Measurements from ENCODE around the gene EYA4.
"Not testable (repeated sequence)": the region's sequence is repeated elsewhere in the genome, so short reads cannot be mapped to it uniquely, and the experiment has no call there.

The EYA4 gene

DNA sequence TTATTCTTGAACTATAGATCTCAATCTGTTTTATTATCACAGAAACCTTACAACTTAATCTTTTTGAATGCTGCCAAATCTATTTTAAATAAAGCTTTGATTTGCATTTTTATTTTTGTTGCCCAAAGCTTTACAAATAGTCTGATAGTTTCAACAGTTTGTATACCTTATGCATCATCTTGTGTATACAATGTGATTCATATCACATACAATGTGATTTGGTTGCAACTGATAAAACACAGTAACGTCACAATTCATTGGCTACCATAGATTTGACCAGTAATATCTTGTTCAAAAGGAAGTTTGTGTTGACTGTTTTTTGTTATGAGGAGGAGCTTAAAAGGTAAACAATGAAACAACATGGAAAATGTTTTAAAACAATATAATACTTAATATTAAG lies 110.9 kb downstream of the EYA4 start:
- no peak for DNase-seq

DNA sequence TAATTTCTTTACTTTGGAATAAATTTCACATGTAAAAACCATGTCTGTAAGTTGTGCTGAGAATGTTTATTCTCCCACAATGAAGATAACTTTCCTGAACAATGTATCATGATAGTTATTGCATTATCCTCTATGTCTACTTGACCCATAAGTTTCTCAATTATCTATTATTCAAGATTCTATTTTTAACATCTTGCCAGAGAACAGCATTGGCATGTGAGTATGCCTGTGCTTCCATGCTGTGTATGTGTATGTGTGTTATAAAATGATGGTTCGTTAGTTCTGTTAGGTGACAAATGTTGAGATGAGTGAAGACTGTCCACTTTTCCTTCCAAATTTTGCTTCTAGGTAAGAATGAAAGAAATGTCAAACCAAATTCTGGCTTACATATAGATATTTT lies 111.9 kb downstream of the EYA4 start:
- no peak for DNase-seq

DNA sequence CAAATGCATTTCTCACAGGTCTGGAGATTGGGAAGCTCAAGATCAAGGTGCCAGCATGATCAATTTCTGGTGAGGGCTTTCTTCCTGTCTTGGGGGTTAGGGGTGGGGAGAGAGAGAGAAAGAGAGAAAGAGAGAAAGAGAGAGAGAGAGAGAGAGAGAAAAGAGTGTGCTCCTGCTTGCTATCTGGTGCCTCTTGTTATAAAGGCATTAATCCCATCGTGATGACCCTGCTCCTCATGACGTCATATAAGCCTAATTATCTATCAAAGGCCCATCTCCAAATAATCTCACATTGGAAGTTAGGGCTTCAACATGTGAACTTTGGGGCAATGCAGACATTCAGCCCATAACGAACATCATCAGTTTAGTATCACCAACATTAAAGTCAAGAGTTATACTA lies 114.8 kb downstream of the EYA4 start:
- no peak for DNase-seq

DNA sequence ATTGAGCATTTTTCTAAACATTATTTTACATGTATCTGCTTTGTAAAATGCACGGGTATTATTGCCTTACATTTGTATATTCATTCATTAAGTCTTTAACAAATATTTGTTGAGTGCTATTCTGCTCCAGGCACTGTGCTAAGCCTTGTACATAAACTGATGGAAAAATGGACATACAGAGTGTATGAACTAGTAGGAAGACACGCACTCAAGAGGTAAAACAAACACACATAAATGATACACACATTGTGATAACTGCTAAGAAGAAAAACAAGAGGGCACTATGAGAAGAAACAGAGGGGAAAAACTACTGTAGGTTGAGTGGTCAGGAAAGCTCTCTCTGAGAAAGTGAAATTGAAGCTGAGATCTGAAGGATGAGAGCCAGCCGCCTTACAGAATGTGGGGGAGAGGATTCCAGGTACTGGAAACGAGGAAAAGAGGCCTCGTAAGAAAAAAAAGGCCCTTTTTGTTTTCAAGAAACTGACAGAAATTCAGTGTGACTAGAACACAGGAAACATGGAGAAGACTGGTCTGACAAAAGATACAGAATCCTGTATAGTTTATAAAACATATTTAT lies 117.5 kb downstream of the EYA4 start:
- DNase-seq, result no peak

DNA sequence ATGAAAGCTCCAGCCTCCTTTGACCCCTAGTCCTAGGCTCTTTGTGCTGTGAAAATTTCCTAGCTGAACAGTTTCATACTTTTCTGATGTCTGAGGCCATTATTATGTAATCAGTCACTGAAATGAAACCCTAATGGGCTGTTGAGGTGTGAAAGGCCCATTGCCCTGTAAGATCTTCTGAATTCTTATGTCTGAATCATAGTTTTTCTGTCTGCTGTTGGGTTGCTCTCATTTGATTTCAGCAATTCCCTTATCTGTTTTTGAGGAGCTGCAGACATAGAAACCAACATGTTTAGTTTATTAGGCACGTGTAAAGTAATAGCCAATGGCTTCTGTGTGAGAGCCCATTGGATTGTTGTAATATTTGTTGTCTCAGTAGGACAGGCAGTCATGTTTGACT lies 118.1 kb downstream of the EYA4 start:
- DNase-seq, result no peak

DNA sequence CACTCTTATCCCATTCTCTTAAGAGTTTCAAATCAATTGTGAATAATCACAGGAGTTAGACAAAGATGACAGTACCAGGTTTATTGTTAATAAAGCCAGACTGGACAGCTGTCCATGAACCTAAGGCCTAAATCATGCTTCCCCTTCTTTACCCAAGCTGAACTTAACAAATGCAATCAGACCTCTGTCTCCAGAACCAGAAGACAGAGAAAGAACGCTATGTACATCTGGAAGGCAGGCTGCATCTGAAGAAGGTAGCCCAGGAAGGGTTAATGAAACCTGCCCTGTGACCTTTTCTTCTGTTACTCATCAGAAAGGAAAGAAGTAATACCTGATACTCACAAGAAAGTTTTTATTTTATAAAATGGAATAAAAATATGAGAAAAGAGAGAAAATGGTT lies 118.6 kb downstream of the EYA4 start:
- DNase-seq, result no peak

DNA sequence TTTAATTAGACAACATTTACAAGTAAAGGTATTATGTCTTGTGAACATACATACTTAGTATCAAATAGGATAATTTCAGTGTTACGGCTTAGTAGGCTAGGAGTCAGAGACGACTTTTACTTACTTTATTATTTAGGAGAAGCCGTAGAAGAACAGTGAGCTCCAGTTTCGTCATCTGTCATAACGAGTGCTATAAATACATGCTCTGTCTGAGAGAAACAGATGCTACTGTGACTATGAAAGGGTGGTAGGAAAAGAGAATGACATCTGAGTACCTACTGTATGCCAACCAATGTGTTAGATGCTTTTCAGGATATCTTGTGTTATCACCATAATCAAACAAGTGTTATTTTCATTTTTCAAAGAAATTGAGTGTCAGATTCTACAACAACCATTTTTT lies 119.0 kb downstream of the EYA4 start:
- no peak for DNase-seq

DNA sequence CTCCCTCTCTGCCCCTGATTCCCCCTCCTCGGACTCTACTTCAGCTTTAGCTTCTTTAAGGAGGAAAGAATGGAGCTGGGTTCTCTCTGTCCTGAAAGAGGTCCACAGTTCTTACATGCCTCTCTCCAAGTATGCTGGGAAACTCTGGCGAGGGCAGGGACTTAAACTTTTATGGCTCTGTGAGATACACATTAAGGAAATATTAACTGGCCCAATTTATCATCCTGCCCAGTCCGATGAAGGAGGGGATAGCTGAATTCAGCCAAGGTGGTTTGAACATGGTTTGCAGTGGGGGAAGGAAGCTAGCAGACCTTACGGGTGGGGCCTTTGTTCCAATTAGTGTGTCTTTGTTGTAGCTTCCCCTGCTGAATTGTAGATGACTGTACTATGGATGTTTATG lies 121.7 kb downstream of the EYA4 start:
- no peak for DNase-seq

DNA sequence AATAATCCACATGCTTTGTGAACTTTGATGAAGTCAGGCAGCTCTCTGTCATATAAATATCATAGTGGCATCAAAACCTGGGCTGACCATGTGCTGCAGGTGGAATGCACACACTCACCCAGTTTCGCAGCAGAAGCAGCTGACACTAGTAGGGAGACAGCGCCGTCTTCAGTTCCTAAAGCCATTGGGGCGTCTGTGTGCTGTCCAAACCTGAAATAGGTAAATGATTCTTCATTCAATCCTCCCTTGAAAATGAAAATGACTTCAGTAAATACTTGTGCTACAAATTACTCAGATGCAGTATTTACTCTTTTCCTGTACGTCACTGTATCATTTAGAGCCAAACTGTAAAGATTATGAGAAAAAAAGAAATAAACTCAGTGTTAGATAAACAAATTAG lies 127.5 kb downstream of the EYA4 start:
- no peak for DNase-seq

DNA sequence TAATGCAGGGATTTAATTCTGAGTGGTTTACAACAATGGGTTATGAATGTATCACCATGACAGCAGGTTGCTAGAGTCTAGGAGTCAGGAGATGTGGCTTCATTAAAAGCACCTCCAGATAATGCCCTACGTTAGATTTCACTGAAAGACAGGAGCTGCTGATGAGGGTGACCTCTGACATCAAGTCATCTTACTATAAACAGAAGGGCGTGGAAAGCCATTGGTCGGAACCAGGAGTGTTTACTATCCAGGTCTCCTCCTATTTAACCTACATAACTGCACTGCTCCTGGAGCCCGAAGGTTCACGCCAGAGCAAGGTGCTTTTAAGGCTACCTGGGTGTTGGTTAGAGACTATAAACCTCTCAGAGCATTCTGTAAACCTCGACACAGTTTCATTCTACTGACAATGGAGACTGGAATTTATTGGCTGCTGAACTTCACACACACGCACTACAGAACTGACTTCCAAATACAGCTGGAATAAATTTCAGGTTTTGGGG lies 128.7 kb downstream of the EYA4 start:
- no peak for DNase-seq

DNA sequence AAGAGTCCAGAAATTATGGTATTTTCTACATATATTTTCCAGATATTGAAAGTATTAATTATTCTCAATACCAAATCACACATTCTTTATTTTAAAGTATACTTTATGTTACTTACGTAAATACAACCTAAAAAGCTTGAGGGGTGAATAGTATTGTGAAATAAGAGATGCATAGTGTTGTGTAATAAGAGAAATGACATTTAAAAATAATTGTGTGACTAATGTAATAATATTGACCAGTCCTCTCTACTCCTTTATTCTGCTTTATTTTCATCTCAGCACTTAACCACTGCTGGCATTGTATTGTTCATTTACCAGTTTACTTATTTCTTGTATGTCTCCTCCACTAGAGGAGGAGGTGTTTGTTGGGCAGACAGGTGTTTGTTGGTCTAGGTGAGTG lies 135.6 kb downstream of the EYA4 start:
- DNase-seq, result no peak

DNA sequence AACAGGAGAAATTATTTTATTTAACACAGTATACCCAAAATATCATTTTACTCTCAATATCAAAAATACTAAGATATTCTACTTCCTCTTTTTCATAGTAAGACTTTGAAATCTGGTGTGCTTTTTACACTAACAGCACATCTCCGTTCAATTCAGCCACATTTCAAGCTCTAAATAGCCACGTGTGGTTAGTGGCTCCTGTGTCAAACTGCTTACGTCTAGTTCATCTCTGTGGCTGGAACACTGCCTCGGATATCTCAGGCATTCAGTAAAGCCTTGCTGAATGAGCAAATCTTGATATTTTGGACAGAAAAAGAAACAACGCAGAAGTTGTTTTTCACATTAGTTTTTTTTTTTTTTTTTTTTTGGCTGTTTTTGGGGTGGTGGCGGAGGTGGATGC lies 136.1 kb downstream of the EYA4 start:
- no peak for DNase-seq

DNA sequence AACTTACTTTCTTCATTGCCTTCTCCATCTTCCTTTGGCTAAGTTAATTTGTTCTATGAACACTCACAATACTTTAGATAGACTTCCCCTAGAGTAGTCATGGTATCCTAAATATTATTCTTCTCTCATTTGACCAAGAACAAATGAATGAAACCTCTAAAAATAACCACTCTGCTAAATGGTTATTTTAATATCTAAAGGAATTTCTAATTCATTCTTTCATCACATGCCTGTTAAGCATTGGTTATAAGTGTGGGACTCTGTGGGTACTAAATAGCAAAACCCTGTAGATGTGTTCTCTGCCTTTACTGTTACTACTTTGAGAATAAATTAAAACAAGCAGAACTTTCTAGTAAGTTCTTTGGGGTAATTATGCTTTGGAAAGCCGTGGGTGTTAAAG lies 138.9 kb downstream of the EYA4 start:
- no peak for DNase-seq

DNA sequence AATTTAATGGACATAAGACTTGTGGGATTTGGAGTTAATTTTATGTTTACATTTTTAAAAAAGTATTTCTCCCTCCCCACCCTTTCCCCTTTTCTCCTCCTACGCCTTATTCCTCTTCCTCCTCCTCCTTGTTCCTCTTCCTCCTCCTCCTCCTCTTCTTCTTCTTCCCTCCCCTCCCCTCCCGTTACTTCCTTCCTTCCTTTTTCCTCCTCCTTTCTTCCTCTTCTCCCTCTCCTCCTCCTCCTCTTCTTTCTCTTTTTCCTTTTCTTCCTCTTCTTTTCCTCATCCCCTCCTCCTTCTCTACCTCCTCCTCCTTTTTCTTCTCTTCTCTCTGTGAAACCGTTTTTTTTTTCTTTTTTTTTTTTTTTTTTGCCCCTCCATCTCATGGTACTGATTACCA lies 139.6 kb downstream of the EYA4 start:
- no peak for DNase-seq

DNA sequence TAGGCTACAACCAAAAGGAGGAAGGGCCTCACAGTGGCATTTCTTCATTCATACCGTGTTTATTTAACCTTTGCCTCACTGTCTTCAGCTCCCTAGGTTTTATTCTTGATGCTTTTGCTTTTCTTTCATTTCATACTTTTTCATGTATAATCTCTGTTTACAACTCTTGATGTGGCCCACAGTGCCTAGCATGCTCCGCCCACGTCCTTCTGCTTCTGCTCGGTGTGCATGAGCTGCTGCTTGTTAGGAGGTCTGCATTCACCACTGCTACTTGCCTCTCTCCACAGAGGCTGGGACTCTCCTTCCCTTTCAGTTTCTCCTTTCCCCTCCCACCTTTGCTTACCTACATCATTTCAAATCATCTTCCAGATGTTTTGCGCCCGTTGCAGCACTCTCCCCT lies 147.6 kb downstream of the EYA4 start:
- DNase-seq, result no peak

DNA sequence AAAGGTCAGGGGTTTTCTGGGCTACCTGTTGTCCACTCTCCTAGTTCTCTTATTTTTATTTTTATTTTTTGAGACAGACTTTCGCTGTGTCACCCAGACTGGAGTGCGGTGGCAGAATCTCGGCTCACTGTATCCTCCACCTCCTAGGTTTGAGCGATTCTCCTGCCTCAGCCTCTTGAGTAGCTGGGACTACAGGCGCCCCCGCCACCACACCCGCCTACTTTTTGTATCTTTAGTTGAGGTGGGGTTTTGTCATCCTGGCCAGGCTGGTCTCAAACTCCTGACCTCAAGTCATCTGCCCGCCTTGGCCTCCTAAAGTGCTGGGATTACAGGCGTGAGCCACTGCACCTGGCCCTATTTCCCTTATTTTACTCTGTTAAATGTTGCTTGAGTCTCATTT lies 149.0 kb downstream of the EYA4 start:
- no peak for DNase-seq

DNA sequence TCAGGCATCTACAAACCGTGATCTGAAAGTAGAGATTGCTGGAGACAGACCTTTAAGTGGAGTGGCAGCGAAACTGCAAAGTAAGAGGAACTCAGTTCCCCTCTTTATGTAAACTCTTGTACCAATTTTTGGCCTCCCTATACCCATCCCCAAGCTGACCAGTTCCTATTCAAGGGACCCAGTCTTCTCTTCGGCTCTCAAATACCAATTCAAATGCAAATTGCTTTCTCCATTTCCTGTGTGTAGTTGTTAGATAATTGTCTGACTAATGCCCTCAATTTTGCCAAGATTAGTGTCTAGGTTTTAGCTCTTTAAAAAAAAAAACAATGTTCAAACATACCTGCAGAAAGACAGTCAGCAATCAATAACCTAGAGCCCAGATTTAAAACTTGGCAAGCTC lies 150.9 kb downstream of the EYA4 start:
- DNase-seq, result no peak

DNA sequence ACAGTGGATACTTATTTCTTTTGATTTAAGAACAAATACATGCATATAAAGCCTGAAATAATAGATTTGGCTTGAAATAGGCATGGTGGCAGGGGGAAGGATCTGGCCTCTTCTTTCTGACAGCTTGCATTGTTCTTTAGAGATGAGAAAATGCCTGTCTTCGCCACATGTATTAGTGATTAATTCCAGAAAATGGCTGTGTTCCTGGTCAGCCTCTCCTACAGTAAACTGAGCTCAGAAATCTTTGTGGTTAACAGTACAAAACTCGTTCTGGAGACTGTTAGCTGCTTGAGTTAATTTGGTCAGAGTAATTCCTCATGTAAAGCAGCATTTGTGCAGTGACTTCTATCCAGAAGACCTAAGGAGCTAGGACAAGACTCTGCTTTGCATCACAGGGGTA lies 151.5 kb downstream of the EYA4 start:
- DNase-seq, result no peak

DNA sequence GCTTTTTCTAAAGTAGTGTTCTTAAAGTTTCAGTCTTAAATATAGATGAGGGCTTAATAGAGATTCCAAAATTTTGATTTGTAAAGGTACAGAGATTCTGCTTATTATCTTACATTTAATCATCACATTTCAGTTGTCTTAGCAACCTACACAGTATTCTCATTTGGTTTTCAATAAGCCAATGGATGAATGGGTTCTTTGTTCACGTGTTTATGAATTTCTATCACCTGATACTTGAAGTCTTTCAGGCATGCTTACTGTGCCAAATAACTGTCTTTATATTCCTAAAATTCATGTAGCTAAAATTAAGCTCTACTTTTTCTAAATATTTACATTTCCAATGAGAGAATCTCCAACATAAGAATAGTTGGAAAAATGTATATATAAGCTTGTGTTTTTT lies 152.7 kb downstream of the EYA4 start:
- no peak for DNase-seq

DNA sequence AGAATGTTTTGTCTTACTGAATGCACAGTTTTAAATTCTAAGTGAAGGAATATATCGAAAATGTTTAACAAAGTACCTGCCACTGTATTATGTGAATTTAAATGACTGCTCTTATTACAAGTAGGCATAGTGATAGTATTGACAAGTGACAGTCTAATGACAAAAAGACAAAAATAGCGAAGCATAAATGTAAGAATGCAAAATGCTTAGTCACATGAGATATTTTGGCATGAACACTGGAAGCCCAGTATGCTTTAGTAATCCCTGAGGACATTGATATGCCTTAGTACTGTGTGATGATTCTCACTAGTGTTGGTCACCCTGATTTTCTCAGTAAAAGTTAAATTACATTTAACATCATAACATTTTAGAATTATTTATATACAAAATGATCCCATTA lies 153.5 kb downstream of the EYA4 start:
- DNase-seq, result no peak

DNA sequence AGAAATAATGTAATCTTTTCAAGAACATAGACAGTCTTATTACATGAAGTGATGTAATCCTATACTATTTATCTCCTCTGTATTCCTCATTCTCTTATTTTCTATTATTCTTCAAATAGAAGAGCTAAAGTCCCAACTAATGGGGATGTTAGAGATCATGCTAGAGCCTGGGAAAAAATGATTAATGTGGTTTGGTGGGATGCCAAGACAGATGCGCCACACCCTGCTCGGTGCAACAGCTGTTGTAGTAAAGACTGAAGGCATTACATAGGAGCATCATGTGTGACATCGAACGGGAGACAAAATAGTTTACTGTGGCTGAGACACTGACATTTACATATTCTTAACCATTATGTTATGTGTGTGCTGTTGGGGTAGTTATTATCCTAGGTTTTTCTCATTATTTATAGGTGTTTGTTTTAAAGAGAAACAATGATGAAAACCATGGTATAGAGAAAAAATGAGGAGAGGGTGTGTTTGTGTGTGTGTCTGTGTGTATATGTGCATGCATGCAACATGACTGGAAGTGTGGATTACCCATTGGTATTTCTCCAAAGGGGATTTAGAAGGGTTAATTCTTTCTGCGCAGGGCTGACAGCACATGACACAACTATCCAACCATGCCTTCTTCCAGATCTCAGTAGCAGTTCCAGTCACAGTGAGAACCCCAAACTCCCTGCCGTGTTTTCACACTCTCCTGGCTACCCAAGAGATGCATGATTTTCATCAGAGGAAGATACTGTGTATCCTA lies 155.3 kb downstream of the EYA4 start:
- no peak for DNase-seq

DNA sequence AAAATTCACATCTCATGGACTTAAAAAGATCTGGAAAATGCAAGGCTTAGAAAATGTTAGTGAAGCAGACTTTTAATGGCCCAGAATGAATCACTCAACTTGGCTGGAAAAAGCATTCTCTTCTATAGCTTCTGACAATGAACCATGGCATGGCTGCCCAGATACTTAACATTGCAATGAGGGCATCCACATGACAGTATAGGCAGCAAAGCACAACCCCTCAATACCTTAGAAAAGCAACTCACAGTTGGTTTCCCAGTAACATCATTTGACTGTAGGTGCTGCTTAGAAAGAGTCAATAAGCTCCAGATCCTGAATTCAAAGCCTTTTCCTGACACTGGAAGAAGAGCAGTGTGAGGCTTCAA lies 155.8 kb downstream of the EYA4 start:
- DNase-seq, result no peak

DNA sequence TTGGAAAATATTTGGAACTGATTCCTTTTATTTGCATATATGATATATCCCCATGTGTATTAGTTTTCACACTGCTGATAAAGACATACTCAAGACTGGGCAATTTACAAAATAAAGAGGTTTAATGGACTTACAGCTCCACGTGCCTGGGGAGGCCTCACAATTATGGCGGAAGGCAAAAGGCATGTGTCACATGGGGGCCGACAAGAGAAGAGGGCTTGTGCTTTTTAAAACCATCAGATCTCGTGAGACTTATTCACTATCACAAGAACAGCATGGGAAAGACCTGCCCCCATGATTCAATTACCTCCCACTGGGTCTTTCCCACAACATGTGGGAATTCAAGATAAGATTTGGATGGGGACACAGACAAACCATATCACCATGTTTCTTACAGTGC lies 156.4 kb downstream of the EYA4 start:
- DNase-seq, result not testable (repeated sequence)

DNA sequence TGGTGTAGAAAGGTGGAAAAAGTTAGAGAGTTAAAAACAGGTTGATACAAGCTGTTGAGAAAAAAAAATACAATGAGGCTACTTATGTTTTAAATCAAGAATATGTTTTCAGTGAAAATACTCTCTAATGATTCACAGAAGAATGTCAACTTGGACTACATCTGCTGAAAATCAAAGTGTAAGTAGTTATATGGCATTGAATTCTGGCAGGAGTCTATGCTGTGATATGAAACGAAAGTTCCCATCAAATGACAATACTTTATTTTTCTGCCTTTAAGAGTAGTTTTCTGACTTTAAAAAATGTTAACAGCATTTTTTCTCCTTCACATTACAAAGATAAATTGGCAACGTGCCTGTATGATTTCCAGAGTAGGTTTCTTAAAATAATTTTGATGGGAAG lies 158.3 kb downstream of the EYA4 start:
- no peak for DNase-seq

DNA sequence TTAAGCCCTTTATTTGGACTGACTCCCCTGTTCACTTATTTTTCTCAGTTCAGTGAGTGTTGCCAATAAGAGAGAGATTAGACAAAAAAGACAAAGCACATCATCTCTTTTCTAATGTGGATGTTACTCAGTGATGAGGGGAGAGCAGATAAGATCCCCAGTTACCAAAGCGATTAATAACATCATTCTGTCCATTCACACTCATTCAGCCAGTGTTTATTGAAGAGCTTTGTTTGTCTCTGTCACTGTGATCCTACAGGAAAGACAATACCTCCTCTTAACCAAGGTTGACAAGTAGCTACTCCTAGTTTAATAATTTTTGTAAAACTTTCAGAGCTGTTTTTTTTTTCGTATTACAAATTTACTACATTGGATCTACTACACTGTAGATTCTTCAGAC lies 163.0 kb downstream of the EYA4 start:
- no peak for DNase-seq
